HG02943 (cell line): Measurements from ENCODE around the gene GPR176.
"Not testable (repeated sequence)": the region's sequence is repeated elsewhere in the genome, so short reads cannot be mapped to it uniquely, and the experiment has no call there.

Experiments used
- ATAC-seq: cut with Tn5 transposase; IDR thresholded peaks from one replicate; pipeline ENCODE4 v1.9.1; 2021; ENCODE audit warnings: mild to moderate bottlenecking, low read depth, moderate library complexity; ENCODE audit not compliant: unreplicated experiment

GPR176 gene

GRCh38 chr15:39820050-39820602 is 99.9 kb downstream of the GPR176 start:
- no peak for ATAC-seq

DNA sequence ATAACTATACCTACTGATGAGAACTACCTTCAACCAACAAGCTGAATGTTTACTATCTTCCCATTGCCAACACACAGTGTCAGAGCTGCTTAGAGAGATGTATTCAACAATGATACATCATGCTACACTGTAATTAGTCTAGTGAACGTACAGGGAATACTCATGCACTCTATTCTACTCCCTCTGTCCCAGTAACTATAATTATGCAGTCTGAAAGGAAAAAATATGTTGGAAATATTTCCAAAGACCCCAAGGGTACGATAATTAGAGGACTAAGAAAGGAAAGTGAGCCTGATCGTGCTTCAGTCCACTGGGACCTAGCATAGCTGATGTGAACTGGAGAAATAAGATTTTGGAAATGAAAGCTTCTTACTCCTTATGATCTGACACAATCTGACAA is 100.5 kb downstream of the GPR176 start:
- ATAC-seq: no peak

DNA sequence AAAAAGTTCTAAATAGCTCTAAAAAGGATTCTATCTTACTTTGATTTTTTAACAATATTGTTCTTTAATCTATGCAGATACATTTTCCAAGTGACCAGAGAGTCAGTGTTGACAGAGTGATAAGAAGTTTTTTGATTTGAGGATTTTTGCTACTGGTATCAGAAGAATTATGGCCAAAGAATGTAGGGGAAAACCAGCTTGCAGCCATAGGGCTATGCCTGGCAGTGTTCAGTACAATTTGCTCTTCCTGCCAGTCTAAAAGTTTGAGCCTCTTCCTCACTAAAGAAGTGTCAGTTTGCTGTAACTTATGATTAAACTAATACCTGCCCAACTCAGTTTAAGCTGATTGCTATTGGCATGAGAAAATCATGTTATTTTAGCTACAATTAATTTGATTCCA is 102.2 kb downstream of the GPR176 start:
- no peak for ATAC-seq

- ATAC-seq: no peak
These were observed 105.6 kb downstream of the GPR176 start for GRCh38 chr15:39814489-39814888.

DNA sequence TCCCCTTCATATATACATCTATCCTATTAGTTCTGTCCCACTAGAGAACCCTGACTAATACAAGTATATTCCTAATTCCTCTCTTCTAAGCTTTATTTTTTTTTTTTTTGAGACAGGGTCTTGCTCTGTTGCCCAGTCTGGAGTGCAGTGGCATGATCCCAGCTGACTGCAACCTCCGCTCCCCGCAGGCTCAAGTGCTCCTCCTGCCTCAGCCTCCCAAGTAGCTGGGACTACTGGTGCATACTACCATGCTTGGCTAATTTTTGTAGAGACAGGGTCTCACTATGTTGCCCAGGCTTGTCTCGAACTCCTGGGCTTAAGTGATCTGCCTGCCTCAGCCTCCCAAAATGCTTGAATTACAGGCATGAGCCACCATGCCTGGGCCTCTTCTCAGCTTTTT is 107.4 kb downstream of the GPR176 start:
- ATAC-seq: not testable (repeated sequence)

DNA sequence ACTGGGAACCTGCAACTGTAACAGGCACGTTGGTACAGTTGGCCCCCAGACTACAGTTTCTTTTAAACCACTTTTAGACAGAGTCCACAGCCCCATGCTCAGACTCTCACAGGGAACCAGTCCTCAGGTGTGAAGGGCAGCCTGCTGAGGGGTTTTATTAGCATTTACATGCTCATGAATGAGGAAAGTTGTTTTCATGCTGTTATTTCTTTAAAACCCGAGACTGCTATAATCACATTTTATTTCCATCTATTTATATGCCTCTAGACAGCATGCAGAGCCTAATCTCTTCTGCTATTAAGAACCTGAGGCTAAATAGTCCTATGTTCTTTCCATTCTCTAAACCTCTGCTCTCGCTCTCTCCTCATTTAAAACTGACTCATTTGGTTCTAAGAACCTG is 111.2 kb downstream of the GPR176 start:
- no peak for ATAC-seq

GRCh38 chr15:39807791-39808190 is 112.3 kb downstream of the GPR176 start:
- no peak for ATAC-seq

- ATAC-seq: no peak
These were observed 116.0 kb downstream of the GPR176 start for GRCh38 chr15:39804026-39804425.

DNA sequence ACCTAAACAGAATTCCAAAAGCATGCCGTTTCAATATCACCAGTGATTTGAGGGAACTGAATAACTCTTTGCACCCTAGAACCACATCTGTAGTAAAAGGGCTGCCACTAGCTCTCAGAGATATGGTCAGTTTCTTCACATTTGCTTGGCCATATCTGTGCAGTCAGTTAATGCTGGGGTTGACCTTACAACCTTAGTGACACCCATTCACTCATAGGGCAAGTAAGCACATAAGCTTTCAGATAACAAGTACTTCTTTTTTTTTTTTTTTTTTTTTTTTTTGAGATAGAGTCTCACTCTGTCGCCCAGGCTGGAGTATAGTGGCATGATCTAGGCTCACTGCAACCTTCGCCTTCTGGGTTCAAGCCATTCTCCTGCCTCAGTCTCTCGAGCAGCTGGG is 117.0 kb downstream of the GPR176 start:
- no peak for ATAC-seq

- ATAC-seq: no peak
These were observed 118.3 kb downstream of the GPR176 start for GRCh38 chr15:39801641-39802309.

- no peak for ATAC-seq
These were observed 120.5 kb downstream of the GPR176 start for GRCh38 chr15:39799552-39800011.

DNA sequence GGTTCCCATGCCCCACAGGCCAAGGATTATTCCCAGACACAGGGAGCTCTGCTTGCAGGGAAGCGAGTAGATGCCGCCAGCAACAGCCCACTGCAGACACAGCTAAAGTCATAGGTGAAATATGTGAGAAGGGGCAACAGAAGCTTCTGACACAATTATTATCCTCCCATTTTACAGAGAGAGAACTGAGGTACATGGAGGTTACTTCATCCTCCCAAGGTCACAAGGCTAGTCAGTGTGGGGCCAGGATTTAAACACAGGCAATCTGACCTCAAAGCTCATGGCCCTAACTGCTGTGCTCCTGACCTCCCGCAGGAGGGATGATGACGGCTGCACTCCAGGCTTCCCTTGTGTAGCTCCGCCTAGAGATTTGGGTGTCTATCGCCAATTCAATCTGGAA is 121.7 kb downstream of the GPR176 start:
- no peak for ATAC-seq

DNA sequence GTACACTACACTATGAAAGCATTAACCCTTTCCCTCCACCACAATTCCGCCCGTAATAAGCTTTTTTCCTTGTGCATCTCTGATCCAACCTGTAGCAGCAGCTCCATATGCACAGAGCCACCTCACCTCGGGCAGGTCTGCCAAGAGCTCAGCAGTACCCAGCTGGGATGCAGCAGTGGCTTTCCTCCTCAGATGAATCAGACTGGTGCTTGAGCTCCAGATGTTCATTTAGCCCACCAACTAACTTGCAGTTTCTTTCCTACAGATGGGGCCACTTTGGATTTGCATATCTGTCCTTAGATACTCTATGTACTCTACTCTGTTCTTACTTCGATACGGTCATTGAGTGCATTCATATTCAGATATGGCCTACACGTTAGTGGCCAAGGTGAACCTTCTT is 122.7 kb downstream of the GPR176 start:
- ATAC-seq: peak; percentile 61

GRCh38 chr15:39796601-39797000 is 123.5 kb downstream of the GPR176 start:
- ATAC-seq: no peak

- no peak for ATAC-seq
These were observed 124.6 kb downstream of the GPR176 start for GRCh38 chr15:39795486-39795885.

DNA sequence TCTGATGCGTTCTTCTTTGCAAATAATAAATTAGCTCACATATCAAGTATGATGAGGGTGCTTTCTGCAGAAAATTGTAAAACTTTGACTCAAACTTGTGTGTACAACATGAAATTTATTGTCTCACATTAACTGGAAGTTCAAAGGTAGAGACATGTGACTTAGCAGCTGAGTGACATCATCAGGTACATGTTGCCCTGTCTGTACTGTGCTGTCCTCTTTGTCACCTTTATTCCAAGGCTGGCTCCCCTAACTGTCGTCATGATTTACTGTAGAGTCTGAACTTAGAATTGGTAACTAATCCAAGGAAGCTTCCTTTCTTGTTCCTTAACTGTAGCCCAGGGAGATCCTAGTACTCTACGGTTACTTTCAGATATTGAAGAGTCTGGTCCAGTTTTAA is 125.1 kb downstream of the GPR176 start:
- no peak for ATAC-seq

DNA sequence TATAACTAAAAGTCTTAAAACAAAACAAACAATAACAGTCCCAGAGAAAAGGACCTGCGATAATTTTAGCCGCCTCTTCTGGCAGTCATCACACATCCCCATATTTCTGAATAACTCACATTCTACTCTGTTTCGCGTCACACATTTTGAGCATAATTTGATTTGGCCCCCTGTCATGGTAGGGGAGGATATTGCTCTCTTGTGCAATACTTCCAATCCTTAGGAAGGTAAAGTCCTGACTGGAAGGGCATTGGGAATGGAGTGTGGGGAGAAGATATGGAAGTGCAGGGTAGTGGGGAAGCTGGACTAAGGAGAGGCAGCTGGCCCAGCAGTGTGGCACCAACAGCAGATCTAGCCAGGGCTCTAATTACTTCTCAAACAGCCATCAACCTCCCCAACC is 126.1 kb downstream of the GPR176 start:
- ATAC-seq: no peak

DNA sequence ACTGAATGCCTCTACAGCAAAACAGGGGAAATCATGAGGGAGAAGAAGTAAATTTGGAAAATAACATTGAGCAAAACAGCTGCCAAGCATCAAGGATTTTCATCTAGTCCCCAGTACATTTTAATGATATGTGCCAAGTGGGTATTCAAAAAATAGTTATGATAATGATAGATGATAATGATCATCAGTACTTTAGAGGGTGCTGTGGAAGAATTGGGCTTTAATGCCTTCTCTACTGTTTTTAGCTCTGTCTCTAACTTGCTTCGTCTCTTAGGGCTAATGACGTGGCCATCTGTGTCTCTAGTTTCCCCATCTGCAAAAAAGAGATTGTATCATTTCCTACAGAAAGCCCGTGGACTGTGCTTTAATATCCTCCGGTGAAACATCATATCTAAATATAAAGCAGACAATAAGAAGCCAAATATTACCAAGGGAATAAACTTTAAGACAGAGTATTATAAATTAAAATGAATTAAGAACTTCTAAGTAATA is 127.2 kb downstream of the GPR176 start:
- ATAC-seq: no peak

DNA sequence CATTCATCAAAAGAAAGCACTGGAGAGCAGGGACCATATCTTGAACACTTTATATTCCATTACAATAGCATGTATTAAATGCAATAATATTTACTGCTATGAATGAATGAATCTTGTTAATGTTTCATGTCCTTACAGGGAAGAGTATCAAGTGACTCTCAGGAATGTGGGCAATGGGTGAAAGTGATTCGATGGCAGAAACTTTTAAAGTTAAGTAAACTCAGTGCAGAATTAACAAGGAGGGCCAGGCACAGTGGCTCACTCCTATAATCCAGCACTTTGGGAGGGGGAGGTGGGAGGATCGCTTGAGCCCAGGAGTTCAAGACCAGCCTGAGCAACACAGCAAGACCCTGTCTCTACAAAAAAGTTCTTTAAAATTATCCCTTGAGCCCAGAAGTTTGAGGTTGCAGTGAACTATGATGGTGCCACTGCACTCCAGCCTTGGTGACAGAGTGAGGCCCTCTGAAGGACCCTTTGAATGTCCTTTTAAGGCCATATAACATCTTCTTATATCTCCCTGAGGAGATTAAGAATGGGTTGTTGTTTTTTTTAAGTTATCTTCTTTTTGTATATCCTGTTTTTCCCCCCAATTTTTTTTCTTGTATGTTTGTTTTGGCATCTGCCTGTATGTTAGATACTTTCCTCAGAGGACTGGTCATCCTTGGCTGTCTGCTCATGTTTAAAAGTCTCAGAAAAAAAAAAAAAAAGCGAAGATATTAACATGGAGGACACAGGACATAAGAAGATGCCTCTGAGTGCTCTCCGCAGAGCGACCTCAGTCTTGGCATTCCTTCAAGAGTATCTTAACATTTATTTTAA is 127.8 kb downstream of the GPR176 start:
- ATAC-seq: no peak

GRCh38 chr15:39789736-39790135 is 130.3 kb downstream of the GPR176 start:
- ATAC-seq: no peak

DNA sequence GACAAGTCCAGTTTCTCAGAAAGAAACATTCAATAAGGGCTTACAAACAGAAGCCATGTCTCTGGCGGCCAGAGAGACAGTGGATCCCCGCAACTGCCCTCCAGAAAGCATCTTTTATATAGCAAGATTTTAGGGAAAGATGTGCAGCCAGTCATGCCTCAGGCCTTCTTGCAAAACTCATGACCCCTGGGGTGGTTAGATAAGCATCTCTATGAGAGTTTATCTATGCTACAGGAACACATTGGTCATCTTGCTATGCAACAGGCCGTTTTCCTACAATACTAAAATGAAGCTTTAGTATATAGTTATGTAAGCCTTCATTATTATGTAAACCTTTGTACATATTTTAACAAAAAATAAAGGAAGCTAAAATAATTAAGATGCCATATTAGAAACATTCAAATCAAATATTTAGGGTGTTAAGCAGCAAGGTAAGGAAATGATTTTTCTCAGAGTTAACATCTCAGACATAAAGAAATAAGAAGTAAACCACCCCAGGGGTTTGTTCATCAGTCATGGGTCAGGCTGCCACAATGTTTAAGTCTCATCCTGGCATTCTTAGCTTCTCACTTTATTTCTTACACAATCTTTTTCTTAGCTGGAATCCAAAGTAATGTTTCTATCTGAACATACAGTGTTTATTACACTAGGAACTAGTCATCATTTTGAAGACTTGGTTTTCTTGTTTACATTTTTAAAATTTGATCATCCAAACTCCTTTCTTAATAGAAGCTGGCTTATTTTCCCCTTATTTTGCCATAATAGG is 131.1 kb downstream of the GPR176 start:
- no peak for ATAC-seq
